Measurements from ENCODE around the gene ACOX3. TPM values are rescaled to one million over a fixed set of nuclear protein-coding genes. Genes with fewer than 3 reads are reported as not detected.

Gene ACOX3
- total and polyA plus RNA-seq, 2 of the 8 experiments (the other 6 are each of a cell fraction or from before 2014, with no cell fraction given), result 2.5 to 9.9 TPM

- H2AK5ac ChIP-seq (ENCODE audit: low read depth, low read length), result no peak overlapping the region
- no peak overlapping the region for H2BK15ac ChIP-seq (ENCODE audit: low read length)
- no peak overlapping the region for H3K27ac ChIP-seq (ENCODE audit: low read depth, low read length)
- H2BK5ac ChIP-seq (ENCODE audit: low read depth, low read length), result no peak overlapping the region
- no peaks in the 10 kb centered on the region for H3K9me3 ChIP-seq (ENCODE audit: insufficient read depth in 2 of 2, low read depth in 1 of 2, low read length in 1 of 2)
- H3K9ac ChIP-seq (replicated peaks in 1 of 4; ENCODE audit: extremely low read depth in 1 of 4, low read depth in 3 of 4, low read length in 3 of 4), result no peak overlapping the region
- H3K23me2 ChIP-seq (ENCODE audit: low read depth, low read length), result no peaks in the 10 kb centered on the region
- no peaks in the 10 kb centered on the region for H3K27me3 ChIP-seq (replicated peaks in 1 of 4; ENCODE audit: control insufficient read depth in 3 of 4, extremely low read depth in 1 of 4, insufficient read depth in 3 of 4, low read length in 3 of 4)
- FAIRE-seq, result no peak
- no peak overlapping the region for H2BK12ac ChIP-seq (ENCODE audit: low read depth, low read length)
- no peak overlapping the region for H3K4ac ChIP-seq (replicated peaks; ENCODE audit: insufficient read length, low read depth, low read length)
- peaks cover 0 to 5% (median 2%) of the 10 kb centered on the region in 4 experiments; a peak in 2 of 7 replicates for H3K4me1 ChIP-seq (replicated peaks in 1 of 4; ENCODE audit: control insufficient read depth in 3 of 4, insufficient read depth in 4 of 4, low read length in 3 of 4)
- no peak overlapping the region for H2BK20ac ChIP-seq (ENCODE audit: low read length)
- H4K8ac ChIP-seq (ENCODE audit: extremely low read depth, insufficient read depth, low read length), result no peak overlapping the region
- no peak overlapping the region for H3K14ac ChIP-seq (ENCODE audit: insufficient read length)
- H3K18ac ChIP-seq (ENCODE audit: extremely low read depth, low read length), result no peak overlapping the region
- H2BK120ac ChIP-seq (replicated peaks; ENCODE audit: low read depth, low read length), result no peak overlapping the region
- no peak overlapping the region for H3K56ac ChIP-seq (replicated peaks; ENCODE audit: insufficient read length, low read depth, low read length)
- no peaks in the 10 kb centered on the region for H3K79me2 ChIP-seq (ENCODE audit: control insufficient read depth in 1 of 2, insufficient read depth in 2 of 2, low read length in 2 of 2)
- H3K4me2 ChIP-seq (ENCODE audit: insufficient read depth in 1 of 2, low read depth in 2 of 2, low read length in 2 of 2), result no peak overlapping the region
- no peaks in the 10 kb centered on the region for H3K36me3 ChIP-seq (ENCODE audit: control insufficient read depth in 2 of 4, insufficient read depth in 4 of 4, low read length in 3 of 4)
- DNase-seq (ENCODE audit: low read depth in 1 of 2, low spot score in 2 of 2), result no peak
- H4K91ac ChIP-seq (replicated peaks; ENCODE audit: insufficient read length, low read length), result no peak overlapping the region
- WGBS, 2 experiments (ENCODE audit: extremely low coverage in 1 of 2, insufficient coverage in 1 of 2, insufficient read length in 1 of 2, insufficient replicate concordance in 2 of 2, low coverage in 1 of 2, low lambda C conversion rate in 2 of 2, missing lambda C conversion rate in 1 of 2), result 75% methylated on average over 10 of the region's 13 CpGs; no CpG with 5 or more reads in 1 of the 2 experiments
- no peak overlapping the region for H4K5ac ChIP-seq (ENCODE audit: insufficient read length, low read depth, low read length)
- H2AFZ ChIP-seq (ENCODE audit: low read length), result no peak overlapping the region
- ChIA-PET POLR2A (ENCODE audit: partially characterized antibody) (no interaction called here), CTCF (ENCODE audit: partially characterized antibody) (interaction anchor here (1.3 to 5.2 kb wide), 2 partner anchors 16 to 102 kb away, joined by 3 to 30 read pairs; no protein-coding TSS in a partner anchor)
- H4K20me1 ChIP-seq (replicated peaks in 1 of 2; ENCODE audit: control insufficient read depth in 1 of 2, insufficient read depth in 2 of 2, low read length in 2 of 2), result peaks cover 0 to 6% of the 10 kb centered on the region in 2 experiments
- no peaks in the 10 kb centered on the region for H3K79me1 ChIP-seq (ENCODE audit: low read depth, low read length)
- no peak overlapping the region for H3K4me3 ChIP-seq (ENCODE audit: extremely low read depth in 1 of 4, insufficient read depth in 2 of 4, low read depth in 3 of 4, low read length in 4 of 4)
- no peak overlapping the region for H3K23ac ChIP-seq (ENCODE audit: insufficient read length)
- TF ChIP-seq SP1 (IDR thresholded peaks at IDR 0.05; ENCODE audit: low read depth, low read length), result no peak
- TF ChIP-seq EZH2 (IDR thresholded peaks at IDR 0.05; ENCODE audit: low read depth, low read length, severe bottlenecking), result no peak
- TF ChIP-seq EP300 (IDR thresholded peaks at IDR 0.05; ENCODE audit: borderline replicate concordance in 1 of 2, low read depth in 2 of 2, low read length in 2 of 2), result no peak
- TF ChIP-seq PHF8 (conservative IDR thresholded peaks at IDR 0.05; ENCODE audit: low read depth, low read length), result no peak
- TF ChIP-seq SAP30 (IDR thresholded peaks at IDR 0.05; ENCODE audit: insufficient read depth, insufficient replicate concordance, low read length), result no peak
Observed at GRCh38 chr4:8373973-8374545, 66.5 kb downstream of the ACOX3 start.
